MM.1S (cell line): ENCODE data around the gene SLC25A48.

ENCODE experiments used
- EZH2phosphoT487 ChIP-seq: fragments of 300-600 bp; sonication (generic); IDR thresholded peaks from 2 replicates; pipeline ENCODE4 v1.6.1; 2018; ENCODE audit warnings: antibody characterized with exemption, low read length
- TF ChIP-seq, protein P1 (sequence below): fragments of 300-600 bp; sonication (generic); IDR thresholded peaks from 2 replicates; pipeline ENCODE4 v1.5.1; 2016; ENCODE audit warnings: antibody characterized with exemption, low read length, mixed read lengths

DNA sequence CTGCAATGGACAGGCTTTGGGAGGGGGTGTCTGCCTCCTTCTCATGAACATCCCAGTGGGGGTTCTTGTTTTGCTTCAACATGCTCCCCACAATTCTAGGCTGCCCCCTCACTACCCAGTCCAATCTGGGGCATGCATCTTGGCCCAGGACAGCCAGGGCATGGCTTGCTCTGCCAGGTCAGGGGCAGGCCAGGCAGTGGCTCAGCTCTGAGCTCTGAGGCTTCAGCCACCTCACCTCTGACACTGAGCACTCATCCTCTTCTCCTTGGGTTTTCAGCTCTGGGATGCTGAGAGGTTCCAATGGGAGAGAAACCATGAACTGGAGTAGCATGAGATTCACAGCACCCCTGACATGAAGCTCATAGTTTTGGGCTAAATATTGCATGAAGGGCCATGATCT, 11.8 kb downstream of the SLC25A48 start:
- TF ChIP-seq, protein P1, sequence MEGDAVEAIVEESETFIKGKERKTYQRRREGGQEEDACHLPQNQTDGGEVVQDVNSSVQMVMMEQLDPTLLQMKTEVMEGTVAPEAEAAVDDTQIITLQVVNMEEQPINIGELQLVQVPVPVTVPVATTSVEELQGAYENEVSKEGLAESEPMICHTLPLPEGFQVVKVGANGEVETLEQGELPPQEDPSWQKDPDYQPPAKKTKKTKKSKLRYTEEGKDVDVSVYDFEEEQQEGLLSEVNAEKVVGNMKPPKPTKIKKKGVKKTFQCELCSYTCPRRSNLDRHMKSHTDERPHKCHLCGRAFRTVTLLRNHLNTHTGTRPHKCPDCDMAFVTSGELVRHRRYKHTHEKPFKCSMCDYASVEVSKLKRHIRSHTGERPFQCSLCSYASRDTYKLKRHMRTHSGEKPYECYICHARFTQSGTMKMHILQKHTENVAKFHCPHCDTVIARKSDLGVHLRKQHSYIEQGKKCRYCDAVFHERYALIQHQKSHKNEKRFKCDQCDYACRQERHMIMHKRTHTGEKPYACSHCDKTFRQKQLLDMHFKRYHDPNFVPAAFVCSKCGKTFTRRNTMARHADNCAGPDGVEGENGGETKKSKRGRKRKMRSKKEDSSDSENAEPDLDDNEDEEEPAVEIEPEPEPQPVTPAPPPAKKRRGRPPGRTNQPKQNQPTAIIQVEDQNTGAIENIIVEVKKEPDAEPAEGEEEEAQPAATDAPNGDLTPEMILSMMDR = no peak
- no peak for TF ChIP-seq EZH2phosphoT487
